Ovary (tissue), 9 donors: ENCODE results near the gene RNF224. TPM values are rescaled to one million over a fixed set of nuclear protein-coding genes. Genes with fewer than 3 reads are reported as not detected.

Experiments
- DNase-seq, 5 donors: peaks; one replicate each; pipeline ENCODE4 v3.0.0-alpha.2; 2019 to 2020
- H3K27ac ChIP-seq, 2 donors: fragments of 200-600 bp; one replicate each; pipeline versions ENCODE4 v1.5.1 to v1.8.0; 2019 to 2022
- H3K27me3 ChIP-seq: fragments of 200-600 bp; one replicate; pipeline ENCODE4 v1.8.0; 2022
- H3K36me3 ChIP-seq: fragments of 200-600 bp; sonication (generic); one replicate; pipeline ENCODE4 v1.5.1; 2019
- H3K4me1 ChIP-seq: one replicate; pipeline ENCODE4 v1.8.1; 2013; ENCODE audit warnings: mild to moderate bottlenecking, moderate library complexity; ENCODE audit not compliant: insufficient read depth
- H3K4me3 ChIP-seq: fragments of 200-600 bp; sonication (generic); one replicate; pipeline ENCODE4 v1.5.1; 2017
- H3K9me3 ChIP-seq, 2 donors: fragments of 200-600 bp in 1 of 2; sonication (generic) in 1 of 2; one replicate each; pipeline versions ENCODE4 v1.5.1 to v1.8.1; 2013 to 2019; ENCODE audit warnings: mild to moderate bottlenecking in 1 of 2, moderate library complexity in 1 of 2
- CTCF ChIP-seq, 3 donors: fragments of 450-650 bp in 2 of 3; fragments of 200-600 bp in 1 of 3; IDR thresholded peaks; one replicate each; pipeline versions ENCODE4 v1.5.1 to v1.8.0; 2016 to 2022; ENCODE audit warnings: antibody characterized with exemption in 3 of 3, mild to moderate bottlenecking in 1 of 3
- EP300 ChIP-seq: sonication (generic); formaldehyde crosslinking; IDR thresholded peaks from one replicate; pipeline ENCODE4 v1.6.1; 2017; ENCODE audit warnings: antibody characterized with exemption
- POLR2A ChIP-seq: fragments of 450-650 bp; IDR thresholded peaks from one replicate; pipeline ENCODE4 v1.6.1; 2017; ENCODE audit warnings: antibody characterized with exemption, mild to moderate bottlenecking, moderate library complexity
- WGBS, 3 donors: extraction: QIAGEN DNeasy Blood & Tissue Kit in 1 of 3; methylation state at CpG; one replicate each; pipeline versions ENCODE4 v1.1.5 to v1.1.7; 2013 to 2017; 5-methylcytosine and 5-hydroxymethylcytosine counted together
- intact Hi-C, 4 donors: fragments of 100-400 bp; cut with DNase I; formaldehyde crosslinking; loops; one replicate each; pipeline versions ENCODE4 v1.11.0 to v1.15.1; 2022 to 2023
- polyA plus RNA-seq, 2 donors: library from polyadenylated mRNA; stranded (reverse); fragments of 200-250 nt in 1 of 2; fragments of 350-450 nt in 1 of 2; fragmentation: Illumina TruSeq in 1 of 2; extraction: RNeasy Lipid Tissue Mini Kit (QIAGEN cat#74804) in 1 of 2; gene quantifications; one replicate each; pipeline ENCODE4 v1.2.3, GENCODE V29; 2013 to 2014
- total RNA-seq, 7 donors: library from RNA; depleted of rRNA in 2 of 7; stranded (reverse); fragments of >200 nt in 2 of 7; fragmentation: NEBNext Ultra II Directional in 3 of 7; extraction: Animal tissue kit (Norgen Biotek cat#: 25700) in 3 of 7; gene quantifications; one replicate each; pipeline versions ENCODE4 v1.1.0 to v1.2.4, GENCODE V29; 2016 to 2023
- donor health status: DM: no; HTN: no; CAD: no; lungs with moderate emphysema.
- donor health status: DM: no; HTN: no; CAD: no.
- donor health status: Bipolar disorder and iron deficiency.
- donor health status: DM: yes; HTN: yes; CAD: no.
- donor health status: DM: no; HTN: no; CAD: no.
- donor health status: DM: yes; HTN: yes; CAD: no.

Gene RNF224
- total and polyA plus RNA-seq, 9 donors = 0.92 TPM; not detected in 8

GRCh38 chr9:137275588-137276472 lies 48.5 kb downstream of the RNF224 start:
- no peak overlapping the region for H3K4me3 ChIP-seq
- no peaks in the 10 kb centered on the region for H3K9me3 ChIP-seq
- H3K27ac ChIP-seq = no peak overlapping the region
- no peaks in the 10 kb centered on the region for H3K27me3 ChIP-seq
- no peaks in the 10 kb centered on the region for H3K36me3 ChIP-seq
- 81 to 84% (median 83%) methylated on average over 24 of the region's 24 CpGs for WGBS, 3 donors
- TF ChIP-seq EP300 = no peak
- TF ChIP-seq POLR2A = no peak
- TF ChIP-seq CTCF (IDR thresholded peaks at IDR 0.05) = no peak
- H3K4me1 ChIP-seq = peaks cover 12% of the 10 kb centered on the region
- intact Hi-C loops = no loop called here
- DNase-seq = peak in 3 of 5 donors; percentile 21 to 41 (median 30)

GRCh38 chr9:137276473-137277328 lies 49.4 kb downstream of the RNF224 start:
- no peak for TF ChIP-seq POLR2A
- TF ChIP-seq EP300 = no peak
- TF ChIP-seq CTCF (IDR thresholded peaks at IDR 0.05) = no peak
- no peaks in the 10 kb centered on the region for H3K27me3 ChIP-seq
- H3K36me3 ChIP-seq = no peaks in the 10 kb centered on the region
- peak; percentile 88 to 91 (median 90) for DNase-seq
- H3K9me3 ChIP-seq = no peaks in the 10 kb centered on the region
- H3K27ac ChIP-seq = peak overlapping the region; percentile 74 to 87
- peak overlapping the region; percentile 47 for H3K4me3 ChIP-seq
- 30 to 38% (median 36%) methylated on average over 22 to 30 of the region's 30 CpGs for WGBS, 3 donors
- peaks cover 12% of the 10 kb centered on the region for H3K4me1 ChIP-seq
- intact Hi-C loops = no loop called here

GRCh38 chr9:137277329-137278041 lies 50.2 kb downstream of the RNF224 start, which contains the start of gene TOR4A:
TSS of gene TOR4A (plus strand) at chr9:137277726. CDS start at chr9:137278690, 964 bp downstream.
- 2 to 6% (median 2%) methylated on average over 21 to 25 of the region's 25 CpGs for WGBS, 3 donors
- Histone ChIP-seq H3K27ac (peak within 1 kb of the TSS; percentile 74 to 87), H3K4me3 (peak within 1 kb of the TSS; percentile 47), H3K27me3 (no peaks in the 10 kb centered on the region), H3K4me1 (peaks cover 12% of the 10 kb centered on the region), H3K36me3 (no peaks in the 10 kb centered on the region), H3K9me3 (no peaks in the 10 kb centered on the region)
- peak; percentile 78 to 87 (median 85) for DNase-seq
- intact Hi-C loops = no loop called here
- TF ChIP-seq CTCF (IDR thresholded peaks at IDR 0.05) (no peak), POLR2A (peak; percentile 12)
